Stimulated activated CD8-positive, alpha-beta memory T cell treated with anti-CD3 and anti-CD28 coated beads, Interleukin-15, amount 100 ng/mL, for 1 hour (primary cell): ENCODE measurements around the gene PLAAT3.
"Not testable (repeated sequence)": the region's sequence is repeated elsewhere in the genome, so short reads cannot be mapped to it uniquely, and the experiment has no call there.

Source experiments
- DNase-seq: peaks from one replicate; pipeline ENCODE4 v3.0.0-alpha.2; 2020; ENCODE audit warnings: low read depth

Gene PLAAT3

DNA sequence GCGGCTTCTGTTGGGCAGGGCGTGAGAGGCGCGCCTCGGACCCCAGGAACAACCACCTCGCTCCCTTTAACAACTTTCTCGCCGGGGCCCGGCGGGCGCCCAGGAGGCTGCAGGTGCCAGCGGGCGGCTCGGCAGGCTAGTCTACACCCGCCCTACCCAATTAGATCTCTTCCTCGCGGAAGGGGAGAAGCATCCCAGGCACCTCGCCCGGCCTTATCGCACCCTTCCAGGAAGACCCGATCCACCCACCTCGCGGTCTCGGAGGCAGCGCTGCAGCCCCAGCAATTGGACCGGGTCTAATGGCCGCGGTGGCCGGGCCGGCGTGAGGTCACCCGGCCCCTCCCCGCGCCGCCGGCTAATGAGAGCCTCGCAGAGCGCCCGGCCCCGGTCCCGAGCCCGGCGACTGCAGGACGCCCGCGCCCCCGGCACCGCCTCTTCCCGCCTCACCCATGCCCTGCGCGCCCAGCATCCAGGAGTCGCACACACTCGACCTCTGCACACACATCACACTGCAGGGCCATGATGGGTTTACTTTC lies at the start of gene PLAAT3:
Gene PLAAT3, minus strand, starts transcription at position 298 of the 536 bp plus-strand sequence. CDS start 419 bp downstream, outside the sequence.
- no peak for DNase-seq

- no peak for DNase-seq
Measured at GRCh38 chr11:63663809-63664208, 49.6 kb upstream of the PLAAT3 start.

DNA sequence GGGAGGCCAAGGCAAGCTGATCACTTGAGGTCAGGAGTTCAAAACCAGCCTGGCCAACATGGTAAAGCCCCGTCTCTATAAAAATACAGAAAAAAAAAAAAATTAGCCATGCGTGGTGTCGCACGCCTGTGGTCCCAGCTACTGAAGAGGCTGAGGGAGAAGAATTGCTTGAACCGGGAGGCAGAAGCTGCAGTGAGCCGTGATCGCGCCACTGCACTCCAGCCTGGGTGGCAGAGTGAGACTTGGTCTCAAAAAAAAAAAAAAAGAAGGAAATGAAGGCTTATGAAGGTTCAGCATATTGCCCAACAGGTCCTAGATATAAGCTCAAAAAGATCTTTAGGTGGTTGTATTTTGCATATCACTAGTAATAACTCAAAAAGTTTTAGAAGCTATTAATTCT lies 46.7 kb upstream of the PLAAT3 start:
- DNase-seq = no peak

- no peak for DNase-seq
Measured at GRCh38 chr11:63652671-63653070, 38.4 kb upstream of the PLAAT3 start.

DNA sequence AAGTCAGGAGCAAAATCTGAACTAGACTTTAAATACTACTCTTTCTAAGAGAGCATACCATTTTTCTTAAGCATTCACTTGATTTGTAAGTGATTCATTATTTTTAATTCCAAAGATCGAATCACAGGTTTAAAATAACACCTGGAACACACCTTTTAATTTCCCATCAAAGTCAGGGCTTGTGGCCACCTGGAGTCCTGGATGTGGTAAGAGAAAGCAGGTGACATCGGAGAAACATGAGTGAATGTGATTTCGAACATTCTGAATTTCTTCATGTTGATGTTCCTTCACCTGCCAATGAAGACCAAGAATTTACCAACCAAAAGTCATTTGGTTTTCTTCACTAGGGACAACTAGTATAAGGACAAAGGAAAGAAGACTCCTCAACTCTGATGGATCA lies 29.0 kb upstream of the PLAAT3 start:
- DNase-seq = no peak

DNA sequence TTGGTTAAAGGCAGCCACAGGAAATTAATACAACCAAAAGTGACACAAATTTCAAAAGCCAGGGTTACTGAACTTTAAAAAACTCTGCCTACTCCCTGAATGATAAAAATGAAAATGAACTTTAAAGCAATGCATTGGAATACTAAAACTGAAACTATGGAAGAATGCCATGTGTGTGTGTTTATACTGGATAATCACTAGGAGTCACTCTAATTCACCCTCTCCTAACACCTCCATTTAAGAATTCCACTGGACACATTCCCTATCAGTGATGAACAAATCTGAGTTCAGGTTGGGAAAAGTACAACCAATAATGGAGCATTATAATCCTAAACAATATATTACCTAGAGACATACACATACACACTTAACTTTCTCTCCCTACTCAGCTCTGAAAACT lies 27.5 kb upstream of the PLAAT3 start:
- no peak for DNase-seq

- no peak for DNase-seq
Measured at GRCh38 chr11:63639199-63639832, 25.1 kb upstream of the PLAAT3 start.

DNA sequence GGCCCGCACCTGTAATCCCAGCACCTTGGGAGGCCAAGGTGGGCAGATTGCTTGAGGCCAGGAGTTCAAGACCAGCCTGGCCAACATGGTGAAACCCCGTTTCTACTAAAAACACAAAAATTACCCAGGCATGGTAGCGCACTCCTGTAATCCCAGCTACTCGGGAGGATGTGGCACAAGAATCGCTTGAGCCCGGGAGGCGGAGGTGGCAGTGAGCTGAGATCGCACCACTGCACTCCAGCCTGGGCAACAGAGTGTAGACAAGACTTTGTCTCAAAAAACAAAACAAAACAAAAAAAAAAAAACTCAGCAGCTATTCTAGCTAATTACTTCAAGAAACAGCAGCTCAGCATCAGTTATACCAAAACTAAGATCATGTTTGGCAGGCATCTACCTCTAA lies 24.2 kb upstream of the PLAAT3 start:
- DNase-seq = not testable (repeated sequence)

GRCh38 chr11:63635762-63636465 lies 21.7 kb upstream of the PLAAT3 start:
- DNase-seq = peak; percentile 62

- no peak for DNase-seq
Measured at GRCh38 chr11:63629426-63629825, 15.2 kb upstream of the PLAAT3 start.

- no peak for DNase-seq
Measured at GRCh38 chr11:63623513-63624140, 9.4 kb upstream of the PLAAT3 start.

GRCh38 chr11:63622323-63622722 lies 8.1 kb upstream of the PLAAT3 start:
- no peak for DNase-seq

DNA sequence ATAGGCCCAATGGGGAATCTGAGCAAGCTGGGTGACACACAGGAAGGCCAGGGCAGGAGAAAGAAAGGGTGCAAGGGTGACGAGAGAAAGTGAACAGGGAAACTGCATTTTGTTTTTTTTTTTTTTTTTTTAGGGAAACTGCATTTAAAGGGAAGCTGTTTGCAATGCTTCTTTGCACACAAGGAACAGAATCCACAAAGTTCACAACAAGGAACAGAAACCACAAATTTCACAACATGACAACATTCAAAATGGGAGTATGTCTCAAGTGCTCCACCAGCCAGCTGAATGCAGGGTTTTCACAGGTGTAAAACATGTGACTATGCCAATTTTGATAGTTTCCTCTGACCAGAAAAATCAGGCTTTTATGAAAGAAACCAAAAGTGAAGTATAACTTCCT lies 6.8 kb upstream of the PLAAT3 start:
- no peak for DNase-seq

- DNase-seq = no peak
Measured at GRCh38 chr11:63619967-63620366, 5.7 kb upstream of the PLAAT3 start.

- DNase-seq = not testable (repeated sequence)
Measured at GRCh38 chr11:63617686-63618085, 3.5 kb upstream of the PLAAT3 start.

DNA sequence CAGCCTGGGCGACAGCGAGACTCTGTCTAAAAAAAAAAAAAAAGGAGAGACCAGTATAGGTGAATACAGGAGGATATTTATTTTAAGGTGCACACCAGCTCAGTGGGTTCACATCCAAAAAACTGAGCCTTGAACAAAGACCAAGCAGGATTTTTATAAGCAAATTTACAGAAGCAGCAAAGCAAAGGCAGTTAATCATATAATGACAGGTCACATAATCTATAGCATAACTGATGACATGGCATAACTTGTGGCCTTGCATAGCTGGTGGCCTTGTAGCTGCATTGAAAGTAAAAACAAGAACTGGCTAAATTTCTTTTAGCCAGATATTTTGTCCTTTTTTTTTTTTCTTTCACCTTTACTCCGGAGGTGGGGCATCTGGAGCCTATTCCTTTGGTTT lies 2.7 kb upstream of the PLAAT3 start:
- no peak for DNase-seq

DNA sequence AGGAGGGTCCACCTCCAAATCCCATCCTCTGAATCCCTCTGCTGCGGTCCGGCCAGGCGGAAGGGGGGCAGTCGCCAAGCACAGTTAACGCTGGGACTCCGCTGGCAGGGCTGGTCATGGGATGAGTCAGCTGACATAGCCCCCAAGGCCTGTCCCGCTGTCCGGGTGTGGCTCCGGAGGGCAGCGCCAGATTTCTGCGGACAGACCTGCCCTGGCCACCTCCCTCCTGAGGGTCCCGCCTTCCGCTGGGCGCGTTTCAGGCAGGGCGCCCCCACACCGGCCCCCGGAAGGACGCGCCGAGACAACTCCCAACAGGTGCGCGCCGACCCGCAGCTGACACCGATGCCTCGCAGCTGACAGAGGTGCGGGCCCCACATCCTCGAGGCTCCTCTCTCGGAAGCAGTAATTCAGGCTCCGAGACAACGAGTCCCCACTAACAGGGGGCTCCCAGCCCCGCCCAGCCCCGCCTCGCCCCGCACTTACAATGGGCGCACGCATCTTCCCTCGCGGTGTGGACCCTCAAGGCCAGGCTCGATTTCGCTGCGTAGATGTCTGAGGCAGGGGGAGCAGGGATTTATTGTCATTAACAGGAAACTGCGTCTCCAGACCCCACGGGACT lies 607 bp downstream of the PLAAT3 start:
- DNase-seq = no peak

GRCh38 chr11:63612181-63612580 lies 2.1 kb downstream of the PLAAT3 start:
- no peak for DNase-seq

DNA sequence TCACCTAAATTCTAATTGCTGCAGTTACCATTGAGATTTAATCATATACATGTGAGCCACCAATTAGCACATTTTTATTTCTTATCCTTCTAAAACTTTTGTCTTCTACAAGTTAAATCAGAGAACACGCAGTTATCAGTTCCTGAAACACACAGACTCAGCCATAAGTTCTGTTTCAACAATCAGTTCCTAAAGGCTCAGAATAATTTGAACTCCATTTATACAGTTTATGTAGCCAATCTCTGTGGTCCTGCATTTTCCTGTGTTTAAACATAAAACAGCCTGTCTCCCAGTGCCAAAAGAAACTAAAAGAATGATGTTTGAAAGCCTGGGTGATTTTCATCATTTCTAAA lies 2.9 kb downstream of the PLAAT3 start:
- DNase-seq = no peak

DNA sequence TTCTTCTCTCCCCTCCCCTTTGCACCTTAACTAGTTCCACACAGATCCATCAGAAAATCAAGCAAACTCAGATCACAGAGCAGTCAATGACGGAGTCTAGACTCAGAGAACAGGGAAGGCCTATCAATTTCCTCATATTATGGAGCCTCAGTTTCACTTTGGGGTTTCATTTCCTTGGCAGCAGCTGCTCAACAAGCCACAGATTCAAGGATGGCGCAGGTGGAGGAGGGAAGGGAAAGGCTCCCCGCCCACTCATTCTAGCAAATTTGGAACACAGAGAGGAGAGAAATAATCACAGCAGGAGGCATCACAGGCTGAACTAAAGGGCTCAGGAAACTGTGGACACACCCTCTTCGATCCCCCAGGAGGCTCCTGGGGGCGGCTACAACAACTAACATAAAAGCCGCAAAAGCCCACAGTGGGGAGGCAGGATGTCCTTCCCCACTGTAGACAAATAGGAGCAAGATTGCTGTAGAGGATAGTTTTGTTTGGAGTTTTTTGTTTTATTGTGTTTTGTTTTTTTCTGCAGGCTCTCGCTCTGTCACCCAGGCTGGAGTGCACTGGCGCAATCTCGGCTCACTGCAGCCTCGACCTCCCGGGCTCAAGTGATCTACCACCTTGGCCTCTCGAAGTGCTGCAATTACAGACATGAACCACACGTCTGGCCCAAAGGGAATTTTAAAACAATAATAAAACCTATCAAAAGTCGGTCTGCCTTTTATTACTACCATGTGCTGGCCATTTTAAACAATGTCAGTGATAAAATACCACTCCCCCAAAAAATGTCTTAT lies 3.4 kb downstream of the PLAAT3 start:
- no peak for DNase-seq

- no peak for DNase-seq
Measured at GRCh38 chr11:63609971-63610580, 4.2 kb downstream of the PLAAT3 start.

GRCh38 chr11:63609536-63609935 lies 4.7 kb downstream of the PLAAT3 start:
- no peak for DNase-seq
